HEK293 (cell line): ENCODE measurements around the gene JCHAIN.
A peak's percentile ranks its signal among the peaks of the same experiment; 100 is the strongest.

Experiments used
- BCL11B ChIP-seq: fragments of 450-650 bp; formaldehyde crosslinking; IDR thresholded peaks from 2 replicates; pipeline ENCODE4 v1.5.1; 2016; ENCODE audit warnings: low read depth, missing biosample characterization, missing genetic modification characterization
- IKZF3 ChIP-seq: fragments of 450-650 bp; IDR thresholded peaks from 2 replicates; pipeline ENCODE4 v1.5.0; 2018; ENCODE audit warnings: missing biosample characterization, mild to moderate bottlenecking, missing genetic modification characterization, moderate library complexity
- KLF16 ChIP-seq: fragments of 450-650 bp; formaldehyde crosslinking; IDR thresholded peaks from 2 replicates; pipeline ENCODE4 v1.5.1; 2017; ENCODE audit warnings: missing biosample characterization, missing genetic modification characterization
- SP2 ChIP-seq: fragments of 450-650 bp; formaldehyde crosslinking; IDR thresholded peaks from 2 replicates; pipeline ENCODE4 v1.5.1; 2016; ENCODE audit warnings: missing biosample characterization, missing genetic modification characterization
- SP3 ChIP-seq: fragments of 450-650 bp; formaldehyde crosslinking; IDR thresholded peaks from 2 replicates; pipeline ENCODE4 v1.5.1; 2016; ENCODE audit warnings: missing biosample characterization, missing genetic modification characterization
- SP7 ChIP-seq: fragments of 450-650 bp; formaldehyde crosslinking; IDR thresholded peaks from 2 replicates; pipeline ENCODE4 v1.5.1; 2016; ENCODE audit warnings: missing biosample characterization, missing genetic modification characterization
- ZBTB17 ChIP-seq: fragments of 450-650 bp; formaldehyde crosslinking; IDR thresholded peaks from 2 replicates; pipeline ENCODE4 v1.5.1; 2016; ENCODE audit warnings: missing biosample characterization, missing genetic modification characterization
- ZIC2 ChIP-seq: fragments of 450-650 bp; formaldehyde crosslinking; IDR thresholded peaks from 2 replicates; pipeline ENCODE4 v1.5.1; 2016; ENCODE audit warnings: missing biosample characterization, missing genetic modification characterization
- ZNF146 ChIP-seq: fragments of 450-650 bp; formaldehyde crosslinking; IDR thresholded peaks from 2 replicates; pipeline ENCODE4 v1.5.1; 2016; ENCODE audit warnings: missing biosample characterization, missing genetic modification characterization
- ZNF16 ChIP-seq: fragments of 450-650 bp; formaldehyde crosslinking; IDR thresholded peaks from 2 replicates; pipeline ENCODE4 v1.5.1; 2016; ENCODE audit warnings: low read depth, missing biosample characterization, missing genetic modification characterization
- ZNF302 ChIP-seq: fragments of 450-650 bp; formaldehyde crosslinking; IDR thresholded peaks from 2 replicates; pipeline ENCODE4 v1.5.1; 2016; ENCODE audit warnings: missing biosample characterization, missing genetic modification characterization, low read depth
- ZNF324 ChIP-seq: fragments of 450-650 bp; formaldehyde crosslinking; IDR thresholded peaks from 2 replicates; pipeline ENCODE4 v1.5.1; 2016; ENCODE audit warnings: missing biosample characterization, missing genetic modification characterization
- ZNF341 ChIP-seq: fragments of 450-650 bp; formaldehyde crosslinking; IDR thresholded peaks from 2 replicates; pipeline ENCODE4; 2016; ENCODE audit warnings: low read depth, missing biosample characterization, missing genetic modification characterization
- ZNF600 ChIP-seq: fragments of 450-650 bp; formaldehyde crosslinking; IDR thresholded peaks from 2 replicates; pipeline ENCODE4 v1.5.1; 2016; ENCODE audit warnings: missing biosample characterization, missing genetic modification characterization
- ZNF629 ChIP-seq: fragments of 450-650 bp; formaldehyde crosslinking; IDR thresholded peaks from 2 replicates; pipeline ENCODE4 v1.5.1; 2017; ENCODE audit warnings: missing biosample characterization, missing genetic modification characterization
- ZNF768 ChIP-seq: fragments of 450-650 bp; formaldehyde crosslinking; IDR thresholded peaks from 2 replicates; pipeline ENCODE4 v1.5.1; 2018; ENCODE audit warnings: missing biosample characterization, mild to moderate bottlenecking, missing genetic modification characterization
- ZXDB ChIP-seq: fragments of 450-650 bp; formaldehyde crosslinking; IDR thresholded peaks from 2 replicates; pipeline ENCODE4 v1.5.1; 2016; ENCODE audit warnings: missing biosample characterization, missing genetic modification characterization
- TF ChIP-seq, protein P1 (sequence below): fragments of 450-650 bp; formaldehyde crosslinking; IDR thresholded peaks from 2 replicates; pipeline ENCODE4 v1.5.1; 2017; ENCODE audit warnings: missing biosample characterization, missing genetic modification characterization
- TF ChIP-seq, protein P2 (sequence below): fragments of 450-650 bp; formaldehyde crosslinking; IDR thresholded peaks from 2 replicates; pipeline ENCODE4 v1.5.1; 2016; ENCODE audit warnings: missing biosample characterization, missing genetic modification characterization
- TF ChIP-seq, protein P3 (sequence below): fragments of 450-650 bp; formaldehyde crosslinking; IDR thresholded peaks from 2 replicates; pipeline ENCODE4 v1.5.1; 2016; ENCODE audit warnings: missing biosample characterization, missing genetic modification characterization
- TF ChIP-seq, protein P4 (sequence below): fragments of 450-650 bp; formaldehyde crosslinking; IDR thresholded peaks from 2 replicates; pipeline ENCODE4 v1.5.1; 2016; ENCODE audit warnings: missing biosample characterization, missing genetic modification characterization
- TF ChIP-seq, protein P5 (sequence below): fragments of 450-650 bp; formaldehyde crosslinking; conservative IDR thresholded peaks from 2 replicates; pipeline ENCODE4 v1.5.1; 2016; ENCODE audit warnings: low read depth, missing biosample characterization, missing genetic modification characterization
- TF ChIP-seq, protein P6 (sequence below): fragments of 450-650 bp; formaldehyde crosslinking; IDR thresholded peaks from 2 replicates; pipeline ENCODE4 v1.5.1; 2016; ENCODE audit warnings: missing biosample characterization, missing genetic modification characterization

The JCHAIN gene

DNA sequence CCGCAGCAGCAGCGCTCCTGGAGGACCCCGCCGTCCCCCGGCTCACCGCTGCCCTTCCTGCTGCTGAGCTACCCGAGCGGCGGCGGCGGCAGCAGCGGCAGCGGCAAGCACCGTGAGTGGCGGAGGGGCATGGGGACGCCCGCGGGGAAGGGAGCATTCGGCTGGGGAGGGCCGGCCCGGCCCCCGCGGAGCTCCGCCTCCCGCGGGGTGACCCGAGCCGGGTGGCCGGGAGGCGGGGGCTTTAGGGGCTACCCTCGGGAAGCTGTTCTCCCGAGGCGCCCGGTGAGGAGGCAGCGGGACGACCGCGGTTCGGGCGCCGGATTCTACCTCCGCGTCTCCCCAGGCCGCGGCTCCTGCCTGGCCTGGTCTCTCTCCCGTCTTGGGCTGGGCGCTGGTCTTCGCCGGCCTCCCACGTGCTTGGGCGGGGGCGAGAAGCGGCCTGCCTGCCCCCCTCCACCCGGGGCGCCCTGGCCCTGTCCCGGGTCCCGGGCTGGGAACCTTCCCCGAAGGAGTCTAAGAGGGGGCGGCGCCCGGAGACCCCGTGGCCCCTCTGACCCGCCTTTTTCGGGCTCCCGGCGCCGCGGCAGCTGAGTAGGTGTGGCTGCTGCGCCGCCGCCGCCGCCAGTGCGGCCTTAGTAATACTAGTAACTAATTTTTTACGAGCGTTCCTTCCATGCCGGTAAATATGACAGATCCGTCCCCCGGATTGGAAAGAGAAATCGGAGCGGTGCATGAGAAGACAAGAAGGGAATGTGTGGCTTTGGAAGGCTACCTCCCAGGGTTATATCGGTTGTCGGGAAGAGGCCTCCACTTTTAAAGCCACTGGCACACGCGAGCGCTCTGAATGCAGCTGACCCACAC lies 39.1 kb upstream of the JCHAIN start (continued):
- TF ChIP-seq, protein P1, sequence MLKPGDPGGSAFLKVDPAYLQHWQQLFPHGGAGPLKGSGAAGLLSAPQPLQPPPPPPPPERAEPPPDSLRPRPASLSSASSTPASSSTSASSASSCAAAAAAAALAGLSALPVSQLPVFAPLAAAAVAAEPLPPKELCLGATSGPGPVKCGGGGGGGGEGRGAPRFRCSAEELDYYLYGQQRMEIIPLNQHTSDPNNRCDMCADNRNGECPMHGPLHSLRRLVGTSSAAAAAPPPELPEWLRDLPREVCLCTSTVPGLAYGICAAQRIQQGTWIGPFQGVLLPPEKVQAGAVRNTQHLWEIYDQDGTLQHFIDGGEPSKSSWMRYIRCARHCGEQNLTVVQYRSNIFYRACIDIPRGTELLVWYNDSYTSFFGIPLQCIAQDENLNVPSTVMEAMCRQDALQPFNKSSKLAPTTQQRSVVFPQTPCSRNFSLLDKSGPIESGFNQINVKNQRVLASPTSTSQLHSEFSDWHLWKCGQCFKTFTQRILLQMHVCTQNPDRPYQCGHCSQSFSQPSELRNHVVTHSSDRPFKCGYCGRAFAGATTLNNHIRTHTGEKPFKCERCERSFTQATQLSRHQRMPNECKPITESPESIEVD (tag by site-specific recombination) = no peak
- 0 out of 2 replicates have a peak, but pooled peaks have one; percentile 44 for TF ChIP-seq SP7 (tag by site-specific recombination)
- TF ChIP-seq SP3 (tag by site-specific recombination) = peak; percentile 77
- no peak for TF ChIP-seq ZNF600 (tag by site-specific recombination)
- TF ChIP-seq ZNF341 (tag by site-specific recombination) = peak; percentile 75
- TF ChIP-seq KLF16 (tag by site-specific recombination) = peak; percentile 79
- TF ChIP-seq, protein P2, sequence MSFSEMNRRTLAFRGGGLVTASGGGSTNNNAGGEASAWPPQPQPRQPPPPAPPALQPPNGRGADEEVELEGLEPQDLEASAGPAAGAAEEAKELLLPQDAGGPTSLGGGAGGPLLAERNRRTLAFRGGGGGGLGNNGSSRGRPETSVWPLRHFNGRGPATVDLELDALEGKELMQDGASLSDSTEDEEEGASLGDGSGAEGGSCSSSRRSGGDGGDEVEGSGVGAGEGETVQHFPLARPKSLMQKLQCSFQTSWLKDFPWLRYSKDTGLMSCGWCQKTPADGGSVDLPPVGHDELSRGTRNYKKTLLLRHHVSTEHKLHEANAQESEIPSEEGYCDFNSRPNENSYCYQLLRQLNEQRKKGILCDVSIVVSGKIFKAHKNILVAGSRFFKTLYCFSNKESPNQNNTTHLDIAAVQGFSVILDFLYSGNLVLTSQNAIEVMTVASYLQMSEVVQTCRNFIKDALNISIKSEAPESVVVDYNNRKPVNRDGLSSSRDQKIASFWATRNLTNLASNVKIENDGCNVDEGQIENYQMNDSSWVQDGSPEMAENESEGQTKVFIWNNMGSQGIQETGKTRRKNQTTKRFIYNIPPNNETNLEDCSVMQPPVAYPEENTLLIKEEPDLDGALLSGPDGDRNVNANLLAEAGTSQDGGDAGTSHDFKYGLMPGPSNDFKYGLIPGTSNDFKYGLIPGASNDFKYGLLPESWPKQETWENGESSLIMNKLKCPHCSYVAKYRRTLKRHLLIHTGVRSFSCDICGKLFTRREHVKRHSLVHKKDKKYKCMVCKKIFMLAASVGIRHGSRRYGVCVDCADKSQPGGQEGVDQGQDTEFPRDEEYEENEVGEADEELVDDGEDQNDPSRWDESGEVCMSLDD (tag by site-specific recombination) = peak; percentile 57; the same call in 1 of the 2 replicates
- peak; percentile 65 for TF ChIP-seq SP2 (tag by site-specific recombination)
- TF ChIP-seq ZNF629 = peak; percentile 20; the same call in 1 of the 2 replicates
- TF ChIP-seq ZNF768 = no peak
- TF ChIP-seq ZNF146 (tag by site-specific recombination) = no peak
- TF ChIP-seq, protein P3, sequence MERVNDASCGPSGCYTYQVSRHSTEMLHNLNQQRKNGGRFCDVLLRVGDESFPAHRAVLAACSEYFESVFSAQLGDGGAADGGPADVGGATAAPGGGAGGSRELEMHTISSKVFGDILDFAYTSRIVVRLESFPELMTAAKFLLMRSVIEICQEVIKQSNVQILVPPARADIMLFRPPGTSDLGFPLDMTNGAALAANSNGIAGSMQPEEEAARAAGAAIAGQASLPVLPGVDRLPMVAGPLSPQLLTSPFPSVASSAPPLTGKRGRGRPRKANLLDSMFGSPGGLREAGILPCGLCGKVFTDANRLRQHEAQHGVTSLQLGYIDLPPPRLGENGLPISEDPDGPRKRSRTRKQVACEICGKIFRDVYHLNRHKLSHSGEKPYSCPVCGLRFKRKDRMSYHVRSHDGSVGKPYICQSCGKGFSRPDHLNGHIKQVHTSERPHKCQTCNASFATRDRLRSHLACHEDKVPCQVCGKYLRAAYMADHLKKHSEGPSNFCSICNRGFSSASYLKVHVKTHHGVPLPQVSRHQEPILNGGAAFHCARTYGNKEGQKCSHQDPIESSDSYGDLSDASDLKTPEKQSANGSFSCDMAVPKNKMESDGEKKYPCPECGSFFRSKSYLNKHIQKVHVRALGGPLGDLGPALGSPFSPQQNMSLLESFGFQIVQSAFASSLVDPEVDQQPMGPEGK (tag by site-specific recombination) = peak; percentile 95
- TF ChIP-seq, protein P4, sequence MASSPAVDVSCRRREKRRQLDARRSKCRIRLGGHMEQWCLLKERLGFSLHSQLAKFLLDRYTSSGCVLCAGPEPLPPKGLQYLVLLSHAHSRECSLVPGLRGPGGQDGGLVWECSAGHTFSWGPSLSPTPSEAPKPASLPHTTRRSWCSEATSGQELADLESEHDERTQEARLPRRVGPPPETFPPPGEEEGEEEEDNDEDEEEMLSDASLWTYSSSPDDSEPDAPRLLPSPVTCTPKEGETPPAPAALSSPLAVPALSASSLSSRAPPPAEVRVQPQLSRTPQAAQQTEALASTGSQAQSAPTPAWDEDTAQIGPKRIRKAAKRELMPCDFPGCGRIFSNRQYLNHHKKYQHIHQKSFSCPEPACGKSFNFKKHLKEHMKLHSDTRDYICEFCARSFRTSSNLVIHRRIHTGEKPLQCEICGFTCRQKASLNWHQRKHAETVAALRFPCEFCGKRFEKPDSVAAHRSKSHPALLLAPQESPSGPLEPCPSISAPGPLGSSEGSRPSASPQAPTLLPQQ (tag by site-specific recombination) = peak; percentile 54; the same call in 1 of the 2 replicates
- TF ChIP-seq BCL11B (tag by site-specific recombination) = peak; percentile 80; the same call in 1 of the 2 replicates
- TF ChIP-seq IKZF3 = peak; percentile 78; the same call in 1 of the 2 replicates
- no peak for TF ChIP-seq ZNF16 (tag by site-specific recombination)
- peak; percentile 81 for TF ChIP-seq ZIC2 (tag by site-specific recombination)
- TF ChIP-seq, protein P5, sequence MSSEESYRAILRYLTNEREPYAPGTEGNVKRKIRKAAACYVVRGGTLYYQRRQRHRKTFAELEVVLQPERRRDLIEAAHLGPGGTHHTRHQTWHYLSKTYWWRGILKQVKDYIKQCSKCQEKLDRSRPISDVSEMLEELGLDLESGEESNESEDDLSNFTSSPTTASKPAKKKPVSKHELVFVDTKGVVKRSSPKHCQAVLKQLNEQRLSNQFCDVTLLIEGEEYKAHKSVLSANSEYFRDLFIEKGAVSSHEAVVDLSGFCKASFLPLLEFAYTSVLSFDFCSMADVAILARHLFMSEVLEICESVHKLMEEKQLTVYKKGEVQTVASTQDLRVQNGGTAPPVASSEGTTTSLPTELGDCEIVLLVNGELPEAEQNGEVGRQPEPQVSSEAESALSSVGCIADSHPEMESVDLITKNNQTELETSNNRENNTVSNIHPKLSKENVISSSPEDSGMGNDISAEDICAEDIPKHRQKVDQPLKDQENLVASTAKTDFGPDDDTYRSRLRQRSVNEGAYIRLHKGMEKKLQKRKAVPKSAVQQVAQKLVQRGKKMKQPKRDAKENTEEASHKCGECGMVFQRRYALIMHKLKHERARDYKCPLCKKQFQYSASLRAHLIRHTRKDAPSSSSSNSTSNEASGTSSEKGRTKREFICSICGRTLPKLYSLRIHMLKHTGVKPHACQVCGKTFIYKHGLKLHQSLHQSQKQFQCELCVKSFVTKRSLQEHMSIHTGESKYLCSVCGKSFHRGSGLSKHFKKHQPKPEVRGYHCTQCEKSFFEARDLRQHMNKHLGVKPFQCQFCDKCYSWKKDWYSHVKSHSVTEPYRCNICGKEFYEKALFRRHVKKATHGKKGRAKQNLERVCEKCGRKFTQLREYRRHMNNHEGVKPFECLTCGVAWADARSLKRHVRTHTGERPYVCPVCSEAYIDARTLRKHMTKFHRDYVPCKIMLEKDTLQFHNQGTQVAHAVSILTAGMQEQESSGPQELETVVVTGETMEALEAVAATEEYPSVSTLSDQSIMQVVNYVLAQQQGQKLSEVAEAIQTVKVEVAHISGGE (tag by site-specific recombination) = peak; percentile 42; the same call in 1 of the 2 replicates
- TF ChIP-seq ZXDB = peak; percentile 99
- no peak for TF ChIP-seq ZBTB17 (tag by site-specific recombination)
- no peak for TF ChIP-seq ZNF302 (tag by site-specific recombination)
- TF ChIP-seq, protein P6, sequence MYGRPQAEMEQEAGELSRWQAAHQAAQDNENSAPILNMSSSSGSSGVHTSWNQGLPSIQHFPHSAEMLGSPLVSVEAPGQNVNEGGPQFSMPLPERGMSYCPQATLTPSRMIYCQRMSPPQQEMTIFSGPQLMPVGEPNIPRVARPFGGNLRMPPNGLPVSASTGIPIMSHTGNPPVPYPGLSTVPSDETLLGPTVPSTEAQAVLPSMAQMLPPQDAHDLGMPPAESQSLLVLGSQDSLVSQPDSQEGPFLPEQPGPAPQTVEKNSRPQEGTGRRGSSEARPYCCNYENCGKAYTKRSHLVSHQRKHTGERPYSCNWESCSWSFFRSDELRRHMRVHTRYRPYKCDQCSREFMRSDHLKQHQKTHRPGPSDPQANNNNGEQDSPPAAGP (tag by site-specific recombination) = 0 out of 2 replicates have a peak, but pooled peaks have one; percentile 53
- TF ChIP-seq ZNF324 = 0 out of 2 replicates have a peak, but pooled peaks have one; percentile 23
